Activated CD4-positive, alpha-beta T cell treated with anti-CD3 and anti-CD28 coated beads, Interleukin-10, Interleukin-2, amounts not matched to agents 100 ng/mL and 50 ng/mL, durations not matched to agents 16 hours and 8 hours (primary cell): Measurements from ENCODE around the gene CFAP91.
"Not testable (repeated sequence)": the region's sequence is repeated elsewhere in the genome, so short reads cannot be mapped to it uniquely, and the experiment has no call there.

Experiments
- DNase-seq: peaks from one replicate; pipeline ENCODE4 v3.0.0-alpha.2; 2020

The CFAP91 gene

GRCh38 chr3:119678209-119678608 is 24.6 kb upstream of the CFAP91 start:
- DNase-seq, result not testable (repeated sequence)

- no peak for DNase-seq
Observed at GRCh38 chr3:119679874-119680273, 22.9 kb upstream of the CFAP91 start.

- DNase-seq, result peak; percentile 53
Observed at GRCh38 chr3:119681279-119681678, 21.5 kb upstream of the CFAP91 start.

GRCh38 chr3:119683421-119683820 is 19.4 kb upstream of the CFAP91 start:
- no peak for DNase-seq

- DNase-seq, result no peak
Observed at GRCh38 chr3:119690043-119690656, 12.7 kb upstream of the CFAP91 start.

GRCh38 chr3:119695480-119695879 is 7.3 kb upstream of the CFAP91 start:
- no peak for DNase-seq

GRCh38 chr3:119697394-119697793 is 5.4 kb upstream of the CFAP91 start:
- no peak for DNase-seq

GRCh38 chr3:119700269-119700919 is 2.4 kb upstream of the CFAP91 start:
- peak; percentile 86 for DNase-seq

GRCh38 chr3:119700920-119701734 is 1.7 kb upstream of the CFAP91 start:
- DNase-seq, result no peak

- no peak for DNase-seq
Observed at GRCh38 chr3:119703820-119704531, 1.2 kb downstream of the CFAP91 start.

- no peak for DNase-seq
Observed at GRCh38 chr3:119715105-119715504, 12.3 kb downstream of the CFAP91 start.

- DNase-seq, result no peak
Observed at GRCh38 chr3:119716998-119717397, 14.2 kb downstream of the CFAP91 start.

- DNase-seq, result no peak
Observed at GRCh38 chr3:119717520-119717919, 14.7 kb downstream of the CFAP91 start.

GRCh38 chr3:119723022-119723421 is 20.2 kb downstream of the CFAP91 start:
- no peak for DNase-seq

GRCh38 chr3:119726909-119727308 is 24.1 kb downstream of the CFAP91 start:
- no peak for DNase-seq

- no peak for DNase-seq
Observed at GRCh38 chr3:119729996-119730395, 27.2 kb downstream of the CFAP91 start.

GRCh38 chr3:119731560-119732343 is 28.9 kb downstream of the CFAP91 start:
- DNase-seq, result peak; percentile 49

- no peak for DNase-seq
Observed at GRCh38 chr3:119733812-119734211, 31.0 kb downstream of the CFAP91 start.

GRCh38 chr3:119738741-119739140 is 35.9 kb downstream of the CFAP91 start:
- no peak for DNase-seq

GRCh38 chr3:119741657-119742590 is 39.1 kb downstream of the CFAP91 start:
- no peak for DNase-seq

GRCh38 chr3:119743921-119744320 is 41.1 kb downstream of the CFAP91 start:
- DNase-seq, result no peak
